ENCODE results near the gene PTOV1. TPM values are rescaled to one million over a fixed set of nuclear protein-coding genes. Genes with fewer than 3 reads are reported as not detected.

PTOV1 gene
- 100 to 1,000 TPM in 1 of 4 donors, 10 to 100 TPM in 3; 62.3 to 203 (median 66.8) TPM for total RNA-seq

DNA sequence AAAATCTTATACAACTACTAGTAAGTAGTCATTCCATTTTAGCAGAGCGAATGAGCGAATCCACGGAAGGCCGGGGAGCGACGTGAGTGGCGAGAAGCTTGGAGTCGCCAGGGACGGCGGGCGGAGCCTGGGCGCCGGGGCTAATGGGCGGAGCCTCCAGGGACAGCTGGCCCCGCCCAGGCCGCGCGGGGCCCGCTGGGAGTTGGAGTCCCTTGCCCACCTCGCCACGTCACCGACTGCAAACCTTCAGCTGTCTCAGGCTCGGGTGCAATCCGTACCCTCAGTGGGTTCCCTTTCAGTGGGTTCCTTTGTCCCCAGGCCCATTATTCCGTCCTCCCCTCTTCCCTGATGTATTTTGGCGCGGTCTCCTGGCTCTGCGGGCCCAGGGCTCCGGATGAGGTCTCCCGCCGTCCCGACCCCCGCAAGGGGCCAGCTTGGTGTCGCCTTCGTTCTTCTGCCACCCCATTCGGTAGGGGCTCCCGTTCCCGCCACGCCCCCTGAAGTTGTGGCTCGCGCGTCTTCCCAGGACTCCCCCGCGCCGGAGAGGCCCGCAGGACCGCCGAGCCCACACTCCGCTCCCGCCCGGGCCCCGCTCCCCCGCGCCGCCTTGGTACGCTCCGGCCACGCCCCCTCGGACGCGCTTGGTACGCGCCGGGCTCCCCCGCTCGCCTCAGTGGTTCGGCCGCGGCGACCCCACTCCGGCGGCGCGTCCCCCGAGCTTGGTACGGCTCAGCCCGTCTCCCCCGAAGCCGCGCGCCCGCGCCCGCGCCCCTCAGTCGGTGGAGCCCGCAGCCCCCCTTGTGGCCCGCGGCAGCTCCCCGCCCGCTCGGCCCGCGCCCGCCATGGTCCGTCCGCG lies at the start of gene PTOV1:
PTOV1 (plus strand) TSS at position 673 of the 856 bp plus-strand sequence.
- TF ChIP-seq EP300 (IDR thresholded peaks at IDR 0.05; ENCODE audit: low read depth) (no peak), POLR2AphosphoS5 (IDR thresholded peaks at IDR 0.05) (peak; percentile 71 to 94 (median 90)), POLR2A (IDR thresholded peaks at IDR 0.05) (peak; percentile 82)
- Histone ChIP-seq H3K27ac (peak within 1 kb of the TSS; percentile 97 to 100 (median 99)), H3K27me3 (no peaks in the 10 kb centered on the region), H3K9me3 (no peaks in the 10 kb centered on the region), H3K4me3 (peak within 1 kb of the TSS; percentile 62 to 98 (median 87)), H3K36me3 (no peaks in the 10 kb centered on the region), H3K4me1 (peaks cover 15 to 30% (median 22%) of the 10 kb centered on the region in 4 donors)
- in situ Hi-C loops (cut with MboI; ENCODE audit: low pct_ligation_motif_present in 1 of 4, low pct_unique_long_range_greater_than_20kb in 1 of 4, low sequenced_read_pairs in 3 of 4): loop anchor here in 1 of 4 donors (25.0 kb wide), 1 partner anchor 363 kb away; the partner anchor contains the start of genes RPL13A and RPS11
- peak; percentile 94 for DNase-seq
- 0 to 3% methylated on average over 12 to 59 of the region's 98 CpGs for WGBS, 2 donors (ENCODE audit: low coverage in 1 of 2)
- intact Hi-C loops (cut with DNase I; ENCODE audit: low total_unique reads): loop anchor here (5.0 kb wide), 1 partner anchor 33 kb away; the partner anchor contains the start of gene MED25

DNA sequence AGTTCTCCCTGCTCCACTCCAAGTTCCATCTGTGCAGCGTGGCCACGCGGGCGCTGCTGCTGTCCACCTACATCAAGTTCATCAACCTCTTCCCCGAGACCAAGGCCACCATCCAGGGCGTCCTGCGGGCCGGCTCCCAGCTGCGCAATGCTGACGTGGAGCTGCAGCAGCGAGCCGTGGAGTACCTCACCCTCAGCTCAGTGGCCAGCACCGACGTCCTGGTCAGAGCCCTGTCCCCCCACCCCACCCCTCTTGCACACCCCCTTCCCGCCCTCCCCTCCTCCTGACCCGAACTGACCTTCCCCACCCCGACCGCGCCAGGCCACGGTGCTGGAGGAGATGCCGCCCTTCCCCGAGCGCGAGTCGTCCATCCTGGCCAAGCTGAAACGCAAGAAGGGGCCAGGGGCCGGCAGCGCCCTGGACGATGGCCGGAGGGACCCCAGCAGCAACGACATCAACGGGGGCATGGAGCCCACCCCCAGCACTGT lies 49.5 kb upstream of the PTOV1 start:
- Histone ChIP-seq H3K4me1 (peaks cover 0 to 11% (median 4%) of the 10 kb centered on the region in 4 donors), H3K9me3 (no peaks in the 10 kb centered on the region), H3K27me3 (no peaks in the 10 kb centered on the region), H3K36me3 (peaks cover 0 to 31% (median 14%) of the 10 kb centered on the region in 4 donors), H3K4me3 (peak overlapping the region in 3 of 4 donors; percentile 24 to 46 (median 32)), H3K27ac (peak overlapping the region; percentile 52 to 76 (median 58))
- TF ChIP-seq, protein P1, sequence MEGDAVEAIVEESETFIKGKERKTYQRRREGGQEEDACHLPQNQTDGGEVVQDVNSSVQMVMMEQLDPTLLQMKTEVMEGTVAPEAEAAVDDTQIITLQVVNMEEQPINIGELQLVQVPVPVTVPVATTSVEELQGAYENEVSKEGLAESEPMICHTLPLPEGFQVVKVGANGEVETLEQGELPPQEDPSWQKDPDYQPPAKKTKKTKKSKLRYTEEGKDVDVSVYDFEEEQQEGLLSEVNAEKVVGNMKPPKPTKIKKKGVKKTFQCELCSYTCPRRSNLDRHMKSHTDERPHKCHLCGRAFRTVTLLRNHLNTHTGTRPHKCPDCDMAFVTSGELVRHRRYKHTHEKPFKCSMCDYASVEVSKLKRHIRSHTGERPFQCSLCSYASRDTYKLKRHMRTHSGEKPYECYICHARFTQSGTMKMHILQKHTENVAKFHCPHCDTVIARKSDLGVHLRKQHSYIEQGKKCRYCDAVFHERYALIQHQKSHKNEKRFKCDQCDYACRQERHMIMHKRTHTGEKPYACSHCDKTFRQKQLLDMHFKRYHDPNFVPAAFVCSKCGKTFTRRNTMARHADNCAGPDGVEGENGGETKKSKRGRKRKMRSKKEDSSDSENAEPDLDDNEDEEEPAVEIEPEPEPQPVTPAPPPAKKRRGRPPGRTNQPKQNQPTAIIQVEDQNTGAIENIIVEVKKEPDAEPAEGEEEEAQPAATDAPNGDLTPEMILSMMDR (IDR thresholded peaks at IDR 0.05): no peak
- TF ChIP-seq POLR2AphosphoS5 (IDR thresholded peaks at IDR 0.05) (no peak), EP300 (IDR thresholded peaks at IDR 0.05; ENCODE audit: low read depth) (no peak), POLR2A (IDR thresholded peaks at IDR 0.05) (no peak)
- in situ Hi-C loops (cut with MboI; ENCODE audit: low pct_ligation_motif_present in 1 of 4, low pct_unique_long_range_greater_than_20kb in 1 of 4, low sequenced_read_pairs in 3 of 4): no loop called here
- intact Hi-C loops (cut with DNase I; ENCODE audit: low total_unique reads): no loop called here
- no peak for DNase-seq
- WGBS, 2 donors (ENCODE audit: low coverage in 1 of 2): 80 to 84% methylated on average over 3 to 19 of the region's 32 CpGs

DNA sequence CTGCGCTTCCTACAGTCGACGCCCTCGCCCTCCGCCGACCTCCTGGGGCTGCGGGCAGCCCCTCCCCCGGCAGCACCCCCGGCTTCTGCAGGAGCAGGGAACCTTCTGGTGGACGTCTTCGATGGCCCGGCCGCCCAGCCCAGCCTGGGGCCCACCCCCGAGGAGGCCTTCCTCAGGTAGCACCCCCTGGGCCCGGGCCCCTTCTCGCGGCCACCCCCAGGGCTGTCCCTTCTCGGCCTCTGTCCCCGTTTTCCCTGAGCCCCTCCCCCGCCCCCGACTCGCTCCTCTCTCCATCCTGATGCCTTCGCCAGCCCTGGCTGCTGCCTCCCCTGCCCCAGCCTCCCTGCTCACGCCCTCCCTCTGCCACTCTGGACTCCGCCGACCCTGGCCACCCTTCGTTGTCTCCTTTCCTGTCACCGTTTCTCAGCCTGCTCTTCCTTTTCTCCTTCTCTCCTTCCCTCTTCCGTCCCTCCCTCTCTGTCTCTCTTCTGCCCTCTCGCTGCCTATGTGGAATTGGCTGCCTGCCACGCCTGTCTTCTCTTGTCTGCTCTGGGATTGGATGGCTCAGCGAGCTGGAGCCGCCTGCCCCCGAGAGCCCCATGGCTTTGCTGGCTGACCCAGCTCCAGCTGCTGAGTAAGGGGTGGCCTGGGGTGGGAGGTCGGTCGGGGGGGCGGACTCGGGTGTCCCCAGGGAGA lies 48.8 kb upstream of the PTOV1 start:
- H3K4me1 ChIP-seq: peaks cover 0 to 11% (median 4%) of the 10 kb centered on the region in 4 donors
- H3K36me3 ChIP-seq: peaks cover 0 to 31% (median 12%) of the 10 kb centered on the region in 4 donors
- H3K4me3 ChIP-seq: peak overlapping the region; percentile 4 to 46 (median 28)
- H3K27ac ChIP-seq: peak overlapping the region; percentile 52 to 76 (median 58)
- DNase-seq: peak; percentile 76
- intact Hi-C loops (cut with DNase I; ENCODE audit: low total_unique reads): no loop called here
- 58 to 67% methylated on average over 10 to 32 of the region's 38 CpGs for WGBS, 2 donors (ENCODE audit: low coverage in 1 of 2)
- in situ Hi-C loops (cut with MboI; ENCODE audit: low pct_ligation_motif_present in 1 of 4, low pct_unique_long_range_greater_than_20kb in 1 of 4, low sequenced_read_pairs in 3 of 4): no loop called here
- TF ChIP-seq, protein P1 (IDR thresholded peaks at IDR 0.05): peak in 1 of 5 experiments; percentile 13
- TF ChIP-seq EP300 (IDR thresholded peaks at IDR 0.05; ENCODE audit: low read depth) (no peak), POLR2AphosphoS5 (IDR thresholded peaks at IDR 0.05) (peak in 1 of 3 donors; percentile 19), POLR2A (IDR thresholded peaks at IDR 0.05) (no peak)
- no peaks in the 10 kb centered on the region for H3K9me3 ChIP-seq
- H3K27me3 ChIP-seq: no peaks in the 10 kb centered on the region

DNA sequence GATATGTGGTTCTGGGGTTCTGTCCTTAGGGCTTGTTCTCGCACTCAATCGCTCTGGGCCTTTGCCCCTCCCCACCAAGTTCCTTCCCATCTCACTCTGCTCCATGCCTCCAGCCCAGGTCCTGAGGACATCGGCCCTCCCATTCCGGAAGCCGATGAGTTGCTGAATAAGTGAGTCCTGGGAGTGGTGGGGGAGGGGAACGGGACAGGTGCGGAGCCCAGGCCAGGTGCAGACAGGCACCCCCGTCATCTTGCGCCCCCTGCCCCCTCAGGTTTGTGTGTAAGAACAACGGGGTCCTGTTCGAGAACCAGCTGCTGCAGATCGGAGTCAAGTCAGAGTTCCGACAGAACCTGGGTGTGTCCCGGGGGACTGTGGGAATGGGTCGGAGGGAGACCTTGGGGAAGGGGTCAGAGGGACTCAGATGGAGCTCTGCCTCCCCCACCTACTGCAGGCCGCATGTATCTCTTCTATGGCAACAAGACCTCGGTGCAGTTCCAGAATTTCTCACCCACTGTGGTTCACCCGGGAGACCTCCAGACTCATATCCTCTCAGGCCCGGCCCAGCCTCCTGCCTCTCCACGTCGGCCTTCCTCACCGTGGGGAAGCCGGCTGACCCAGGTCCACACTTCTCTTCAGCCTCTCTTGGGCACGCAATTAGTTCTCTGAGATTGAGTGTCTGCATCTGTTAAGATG lies 48.0 kb upstream of the PTOV1 start:
- in situ Hi-C loops (cut with MboI; ENCODE audit: low pct_ligation_motif_present in 1 of 4, low pct_unique_long_range_greater_than_20kb in 1 of 4, low sequenced_read_pairs in 3 of 4) (no loop called here), intact Hi-C loops (cut with DNase I; ENCODE audit: low total_unique reads) (no loop called here)
- no peaks in the 10 kb centered on the region for H3K27me3 ChIP-seq
- WGBS, 2 donors (ENCODE audit: low coverage in 1 of 2): 88 to 100% methylated on average over 1 to 24 of the region's 24 CpGs
- no peaks in the 10 kb centered on the region for H3K9me3 ChIP-seq
- peak overlapping the region in 2 of 4 donors; percentile 32 to 46 for H3K4me3 ChIP-seq
- H3K27ac ChIP-seq: peak overlapping the region; percentile 52 to 76 (median 58)
- DNase-seq: no peak
- TF ChIP-seq, protein P1 (IDR thresholded peaks at IDR 0.05): no peak
- peaks cover 0 to 11% (median 6%) of the 10 kb centered on the region in 4 donors for H3K4me1 ChIP-seq
- peaks cover 0 to 31% (median 10%) of the 10 kb centered on the region in 4 donors for H3K36me3 ChIP-seq

Data from transverse colon (tissue), 4 donors.